Ishikawa (cell line): Measurements from ENCODE around the gene FUS.

Experiments used
- CEBPB ChIP-seq: IDR thresholded peaks from 2 replicates; pipeline ENCODE4 v1.6.1; 2012
- CREB1 ChIP-seq: IDR thresholded peaks from 2 replicates; pipeline ENCODE4 v1.6.1; 2012; ENCODE audit warnings: low read depth
- EGR1 ChIP-seq: IDR thresholded peaks from 2 replicates; pipeline ENCODE4 v1.6.1; 2012
- EP300 ChIP-seq: IDR thresholded peaks from 2 replicates; pipeline ENCODE4 v1.6.1; 2012; ENCODE audit warnings: borderline replicate concordance
- FOXM1 ChIP-seq: IDR thresholded peaks from 2 replicates; pipeline ENCODE4 v1.6.1; 2012; ENCODE audit warnings: low read depth, borderline replicate concordance
- NFIC ChIP-seq: IDR thresholded peaks from 2 replicates; pipeline ENCODE4 v1.6.1; 2012
- RAD21 ChIP-seq: IDR thresholded peaks from 2 replicates; pipeline ENCODE4 v1.6.1; 2012; ENCODE audit warnings: low read depth
- TAF1 ChIP-seq: IDR thresholded peaks from 2 replicates; pipeline ENCODE4 v1.6.1; 2012; ENCODE audit warnings: low read depth, mild to moderate bottlenecking
- TCF12 ChIP-seq: IDR thresholded peaks from 2 replicates; pipeline ENCODE4 v1.6.1; 2012; ENCODE audit warnings: low read depth
- YY1 ChIP-seq: IDR thresholded peaks from 2 replicates; pipeline ENCODE4 v1.6.1; 2012; ENCODE audit warnings: low read depth
- ZBTB7A ChIP-seq: IDR thresholded peaks from 2 replicates; pipeline ENCODE4 v1.6.1; 2012; ENCODE audit warnings: low read depth
- TF ChIP-seq, protein P1 (sequence below): IDR thresholded peaks from 2 replicates; pipeline ENCODE4 v1.6.1; 2012; ENCODE audit warnings: low read depth, mild to moderate bottlenecking
- TF ChIP-seq, protein P2 (sequence below): IDR thresholded peaks from 2 replicates; pipeline ENCODE4 v1.6.1; 2012
- TF ChIP-seq, protein P3 (sequence below): IDR thresholded peaks from 2 replicates; pipeline ENCODE4 v1.6.1; 2012

FUS gene

DNA sequence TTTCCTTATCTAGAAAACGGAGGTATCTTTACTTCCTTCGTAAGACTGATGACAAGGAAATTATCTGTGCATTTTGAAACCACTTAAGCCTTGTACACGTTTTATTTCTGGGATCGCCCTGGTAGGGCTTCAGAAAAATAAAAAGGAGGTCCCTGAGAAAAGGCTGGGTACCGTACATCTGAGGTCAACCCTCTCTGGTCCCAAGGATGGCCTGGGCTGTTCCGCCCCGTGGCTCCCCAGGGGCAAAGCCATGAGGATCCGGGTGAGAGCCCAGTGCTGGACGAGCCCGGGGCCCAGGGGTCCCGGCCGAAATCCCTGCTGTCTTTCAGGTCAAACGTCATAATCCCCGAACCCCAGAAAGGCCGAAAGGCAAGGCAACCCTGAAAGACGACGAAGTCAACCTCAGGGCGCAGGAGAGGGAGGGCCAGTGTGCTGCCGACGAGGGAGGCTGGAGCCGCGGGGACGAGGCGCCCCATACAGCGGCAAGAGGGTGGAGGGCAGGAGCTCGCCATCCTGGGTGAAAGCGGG, 656 bp upstream of the FUS start:
- TF ChIP-seq, protein P1, sequence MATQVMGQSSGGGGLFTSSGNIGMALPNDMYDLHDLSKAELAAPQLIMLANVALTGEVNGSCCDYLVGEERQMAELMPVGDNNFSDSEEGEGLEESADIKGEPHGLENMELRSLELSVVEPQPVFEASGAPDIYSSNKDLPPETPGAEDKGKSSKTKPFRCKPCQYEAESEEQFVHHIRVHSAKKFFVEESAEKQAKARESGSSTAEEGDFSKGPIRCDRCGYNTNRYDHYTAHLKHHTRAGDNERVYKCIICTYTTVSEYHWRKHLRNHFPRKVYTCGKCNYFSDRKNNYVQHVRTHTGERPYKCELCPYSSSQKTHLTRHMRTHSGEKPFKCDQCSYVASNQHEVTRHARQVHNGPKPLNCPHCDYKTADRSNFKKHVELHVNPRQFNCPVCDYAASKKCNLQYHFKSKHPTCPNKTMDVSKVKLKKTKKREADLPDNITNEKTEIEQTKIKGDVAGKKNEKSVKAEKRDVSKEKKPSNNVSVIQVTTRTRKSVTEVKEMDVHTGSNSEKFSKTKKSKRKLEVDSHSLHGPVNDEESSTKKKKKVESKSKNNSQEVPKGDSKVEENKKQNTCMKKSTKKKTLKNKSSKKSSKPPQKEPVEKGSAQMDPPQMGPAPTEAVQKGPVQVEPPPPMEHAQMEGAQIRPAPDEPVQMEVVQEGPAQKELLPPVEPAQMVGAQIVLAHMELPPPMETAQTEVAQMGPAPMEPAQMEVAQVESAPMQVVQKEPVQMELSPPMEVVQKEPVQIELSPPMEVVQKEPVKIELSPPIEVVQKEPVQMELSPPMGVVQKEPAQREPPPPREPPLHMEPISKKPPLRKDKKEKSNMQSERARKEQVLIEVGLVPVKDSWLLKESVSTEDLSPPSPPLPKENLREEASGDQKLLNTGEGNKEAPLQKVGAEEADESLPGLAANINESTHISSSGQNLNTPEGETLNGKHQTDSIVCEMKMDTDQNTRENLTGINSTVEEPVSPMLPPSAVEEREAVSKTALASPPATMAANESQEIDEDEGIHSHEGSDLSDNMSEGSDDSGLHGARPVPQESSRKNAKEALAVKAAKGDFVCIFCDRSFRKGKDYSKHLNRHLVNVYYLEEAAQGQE = no peak
- no peak for TF ChIP-seq CREB1
- TF ChIP-seq, protein P2, sequence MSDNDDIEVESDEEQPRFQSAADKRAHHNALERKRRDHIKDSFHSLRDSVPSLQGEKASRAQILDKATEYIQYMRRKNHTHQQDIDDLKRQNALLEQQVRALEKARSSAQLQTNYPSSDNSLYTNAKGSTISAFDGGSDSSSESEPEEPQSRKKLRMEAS = no peak
- TF ChIP-seq ZBTB7A = no peak
- TF ChIP-seq FOXM1 = no peak
- TF ChIP-seq, protein P3, sequence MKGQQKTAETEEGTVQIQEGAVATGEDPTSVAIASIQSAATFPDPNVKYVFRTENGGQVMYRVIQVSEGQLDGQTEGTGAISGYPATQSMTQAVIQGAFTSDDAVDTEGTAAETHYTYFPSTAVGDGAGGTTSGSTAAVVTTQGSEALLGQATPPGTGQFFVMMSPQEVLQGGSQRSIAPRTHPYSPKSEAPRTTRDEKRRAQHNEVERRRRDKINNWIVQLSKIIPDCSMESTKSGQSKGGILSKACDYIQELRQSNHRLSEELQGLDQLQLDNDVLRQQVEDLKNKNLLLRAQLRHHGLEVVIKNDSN = no peak
- TF ChIP-seq CEBPB = no peak

DNA sequence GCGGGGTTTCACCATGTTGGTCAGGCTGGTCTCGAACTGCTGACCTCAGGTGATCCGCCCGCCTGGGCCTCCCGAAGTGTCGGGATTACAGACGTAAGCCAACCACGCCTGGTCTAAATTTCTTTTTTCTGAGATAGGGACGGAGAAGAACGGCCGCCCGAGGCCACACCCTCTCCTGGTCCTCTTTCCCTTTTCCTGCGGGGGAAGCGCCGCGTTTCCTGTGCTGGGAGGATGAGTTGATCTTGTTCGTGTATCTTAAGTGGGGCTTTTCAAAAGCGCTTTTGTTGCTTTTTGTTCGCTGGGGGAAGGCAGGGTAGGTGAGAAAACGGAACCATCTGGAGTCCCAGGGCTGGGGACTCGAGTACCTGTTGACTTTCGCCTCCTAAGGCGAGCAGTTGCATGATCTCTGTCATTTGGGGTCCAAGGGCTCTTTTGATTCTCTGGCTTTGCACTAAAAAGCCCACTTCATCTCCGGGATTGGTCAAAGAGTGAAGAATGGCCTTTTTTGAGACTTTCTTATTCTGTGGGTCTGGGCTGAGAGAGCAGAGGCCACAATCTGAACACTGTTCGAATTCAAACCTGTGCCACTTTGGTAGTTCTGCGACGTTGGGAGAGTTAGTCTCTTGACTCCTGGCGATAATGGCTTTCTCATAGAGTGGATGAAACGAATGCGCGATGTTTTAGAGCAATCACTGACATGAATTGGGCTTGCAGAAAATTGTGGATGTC, 1.3 kb downstream of the FUS start:
- no peak for TF ChIP-seq CREB1
- TF ChIP-seq, protein P3 = no peak
- no peak for TF ChIP-seq CEBPB

DNA sequence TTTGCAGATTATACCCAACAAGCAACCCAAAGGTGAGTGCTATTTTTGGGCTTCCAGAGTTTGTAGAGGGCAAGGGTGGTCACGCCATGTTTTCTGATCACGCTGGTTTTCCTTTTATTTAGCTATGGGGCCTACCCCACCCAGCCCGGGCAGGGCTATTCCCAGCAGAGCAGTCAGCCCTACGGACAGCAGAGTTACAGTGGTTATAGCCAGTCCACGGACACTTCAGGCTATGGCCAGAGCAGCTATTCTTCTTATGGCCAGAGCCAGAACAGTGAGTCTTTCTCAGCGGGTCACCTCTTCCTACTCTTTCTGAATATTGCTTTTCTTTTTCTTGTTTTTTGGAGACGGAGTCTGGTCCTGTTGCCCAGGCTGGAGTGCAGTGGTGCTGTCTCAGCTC, 2.5 kb downstream of the FUS start:
- no peak for TF ChIP-seq TAF1
- TF ChIP-seq, protein P2 = no peak
- TF ChIP-seq FOXM1 = no peak
- no peak for TF ChIP-seq ZBTB7A
- TF ChIP-seq YY1 = no peak
- no peak for TF ChIP-seq NFIC
- TF ChIP-seq RAD21 = no peak
- no peak for TF ChIP-seq EP300
- no peak for TF ChIP-seq TCF12

DNA sequence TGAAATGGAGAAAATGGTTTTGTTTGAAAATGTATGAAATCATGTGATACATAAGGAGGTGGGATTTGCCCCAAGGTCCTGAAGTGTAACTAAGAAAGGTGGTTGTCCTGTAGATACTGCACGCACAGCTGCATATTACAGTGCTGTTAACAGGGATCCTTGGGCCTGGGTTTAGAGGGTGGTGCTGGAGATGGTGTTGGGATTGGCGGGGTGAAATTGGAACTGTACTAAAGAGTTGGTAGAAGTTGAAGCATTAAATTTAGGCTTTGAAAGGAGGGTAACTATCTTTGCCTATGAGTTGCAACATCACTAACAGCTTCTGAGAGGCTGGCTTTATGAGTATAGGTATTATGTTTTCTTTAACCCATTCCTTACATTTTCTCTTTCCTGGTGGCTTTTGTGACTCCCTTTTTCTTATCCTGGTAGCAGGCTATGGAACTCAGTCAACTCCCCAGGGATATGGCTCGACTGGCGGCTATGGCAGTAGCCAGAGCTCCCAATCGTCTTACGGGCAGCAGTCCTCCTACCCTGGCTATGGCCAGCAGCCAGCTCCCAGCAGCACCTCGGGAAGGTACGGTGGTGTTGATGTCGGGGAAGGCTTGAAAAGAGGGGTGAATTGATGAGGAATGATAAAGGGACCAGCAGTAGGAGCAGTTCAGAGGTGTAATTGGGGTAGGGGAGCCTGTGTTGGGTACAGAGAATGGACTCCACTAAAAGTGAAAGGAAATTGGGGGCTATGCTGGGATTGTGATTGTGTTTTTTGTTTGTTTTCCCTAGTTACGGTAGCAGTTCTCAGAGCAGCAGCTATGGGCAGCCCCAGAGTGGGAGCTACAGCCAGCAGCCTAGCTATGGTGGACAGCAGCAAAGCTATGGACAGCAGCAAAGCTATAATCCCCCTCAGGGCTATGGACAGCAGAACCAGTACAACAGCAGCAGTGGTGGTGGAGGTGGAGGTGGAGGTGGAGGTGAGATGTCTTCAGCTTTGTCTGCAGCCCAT, 3.8 kb downstream of the FUS start:
- TF ChIP-seq, protein P3 = no peak
- TF ChIP-seq CREB1 (no peak), ZBTB7A (no peak), RAD21 (no peak), NFIC (no peak), EP300 (no peak)
- TF ChIP-seq, protein P1 = no peak

DNA sequence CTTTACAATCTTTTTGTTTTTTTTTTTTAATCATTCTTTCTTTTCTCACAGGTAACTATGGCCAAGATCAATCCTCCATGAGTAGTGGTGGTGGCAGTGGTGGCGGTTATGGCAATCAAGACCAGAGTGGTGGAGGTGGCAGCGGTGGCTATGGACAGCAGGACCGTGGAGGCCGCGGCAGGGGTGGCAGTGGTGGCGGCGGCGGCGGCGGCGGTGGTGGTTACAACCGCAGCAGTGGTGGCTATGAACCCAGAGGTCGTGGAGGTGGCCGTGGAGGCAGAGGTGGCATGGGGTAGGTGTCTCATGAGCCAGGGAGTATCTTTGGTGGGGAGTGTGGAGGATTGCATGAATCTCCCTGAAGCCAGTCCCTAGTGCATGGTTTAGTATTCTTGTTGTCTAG, 4.9 kb downstream of the FUS start:
- TF ChIP-seq ZBTB7A = no peak
- no peak for TF ChIP-seq YY1

DNA sequence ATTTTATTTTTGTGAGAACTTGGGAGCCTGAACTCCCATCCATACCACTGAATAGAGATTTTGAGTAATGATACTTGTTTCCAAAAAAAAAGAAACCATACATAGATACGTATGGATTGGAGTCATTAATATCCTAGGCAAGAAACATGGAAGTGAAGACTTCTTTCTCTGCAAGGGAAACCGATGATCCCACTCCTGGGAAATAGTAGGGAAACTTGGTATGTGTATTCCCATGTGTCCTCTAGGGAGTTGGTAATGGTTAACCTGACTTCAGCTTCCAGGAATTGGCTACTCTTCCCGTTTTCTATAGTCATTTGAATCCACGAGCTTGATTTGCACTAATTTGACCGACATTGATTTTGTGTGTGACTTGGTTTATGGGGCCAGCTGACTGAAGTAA, 5.4 kb downstream of the FUS start:
- TF ChIP-seq, protein P1 = no peak
- TF ChIP-seq, protein P3 = no peak
- TF ChIP-seq RAD21 (no peak), FOXM1 (no peak), TCF12 (no peak), CEBPB (no peak), NFIC (no peak), EGR1 (no peak)
